Sigmoid colon (tissue), 4 donors: ENCODE measurements around the gene SPTLC1.

Source experiments
- EP300 ChIP-seq, 4 donors: sonication (generic); formaldehyde crosslinking; IDR thresholded peaks; one replicate each; pipeline ENCODE4 v1.6.1; 2017; ENCODE audit warnings: antibody characterized with exemption in 4 of 4
- POLR2AphosphoS5 ChIP-seq, 4 donors: sonication (generic); formaldehyde crosslinking; IDR thresholded peaks; one replicate each; pipeline ENCODE4 v1.6.1; 2017; ENCODE audit warnings: antibody characterized with exemption in 4 of 4
- TF ChIP-seq, protein P1 (sequence below), 4 experiments: fragments of 450-650 bp in 3 of 4; fragments of 200-600 bp in 1 of 4; IDR thresholded peaks; one replicate each; pipeline ENCODE4 v1.5.1; 2016 to 2019; ENCODE audit warnings: antibody characterized with exemption in 4 of 4, mild to moderate bottlenecking in 3 of 4, moderate library complexity in 2 of 4

DNA sequence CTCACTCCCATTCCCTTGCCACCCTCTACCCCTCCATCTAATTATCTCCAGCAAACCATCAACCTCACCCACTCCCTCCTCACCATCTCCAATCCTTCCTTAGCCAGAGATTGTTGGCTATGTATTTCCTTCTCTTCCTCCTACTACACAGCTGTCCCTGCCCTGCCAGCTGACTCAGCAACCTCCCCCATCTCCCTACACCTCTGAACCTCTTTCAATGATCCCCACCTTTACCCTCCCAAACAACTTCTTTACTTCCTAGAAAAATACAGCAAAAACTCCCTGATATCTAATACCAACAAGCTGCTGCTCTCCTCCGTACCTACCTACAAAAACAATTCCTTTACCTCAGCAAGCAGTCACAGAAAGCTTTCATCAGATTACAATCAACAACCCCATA is 37.3 kb downstream of the SPTLC1 start:
- TF ChIP-seq, protein P1, sequence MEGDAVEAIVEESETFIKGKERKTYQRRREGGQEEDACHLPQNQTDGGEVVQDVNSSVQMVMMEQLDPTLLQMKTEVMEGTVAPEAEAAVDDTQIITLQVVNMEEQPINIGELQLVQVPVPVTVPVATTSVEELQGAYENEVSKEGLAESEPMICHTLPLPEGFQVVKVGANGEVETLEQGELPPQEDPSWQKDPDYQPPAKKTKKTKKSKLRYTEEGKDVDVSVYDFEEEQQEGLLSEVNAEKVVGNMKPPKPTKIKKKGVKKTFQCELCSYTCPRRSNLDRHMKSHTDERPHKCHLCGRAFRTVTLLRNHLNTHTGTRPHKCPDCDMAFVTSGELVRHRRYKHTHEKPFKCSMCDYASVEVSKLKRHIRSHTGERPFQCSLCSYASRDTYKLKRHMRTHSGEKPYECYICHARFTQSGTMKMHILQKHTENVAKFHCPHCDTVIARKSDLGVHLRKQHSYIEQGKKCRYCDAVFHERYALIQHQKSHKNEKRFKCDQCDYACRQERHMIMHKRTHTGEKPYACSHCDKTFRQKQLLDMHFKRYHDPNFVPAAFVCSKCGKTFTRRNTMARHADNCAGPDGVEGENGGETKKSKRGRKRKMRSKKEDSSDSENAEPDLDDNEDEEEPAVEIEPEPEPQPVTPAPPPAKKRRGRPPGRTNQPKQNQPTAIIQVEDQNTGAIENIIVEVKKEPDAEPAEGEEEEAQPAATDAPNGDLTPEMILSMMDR (IDR thresholded peaks at IDR 0.05), result no peak
- TF ChIP-seq EP300 (IDR thresholded peaks at IDR 0.05), result no peak
- TF ChIP-seq POLR2AphosphoS5 (IDR thresholded peaks at IDR 0.05), result no peak
